Activated CD4-positive, alpha-beta memory T cell treated with anti-CD3 and anti-CD28 coated beads for 36 hours (primary cell): ENCODE results near the gene CUL1. TPM values are rescaled to one million over a fixed set of nuclear protein-coding genes. Genes with fewer than 3 reads are reported as not detected.
A peak's percentile ranks its signal among the peaks of the same experiment; 100 is the strongest.

Source experiments
- CTCF ChIA-PET: fragments of 350-600 bp; sonication (Branson Sonifier 250); formaldehyde crosslinking; loops from one replicate; lab custom pipeline; 2021; ENCODE audit warnings: antibody characterized with exemption, inconsistent platforms; lab: Charles Lee
- POLR2A ChIA-PET: fragments of 350-600 bp; sonication (Branson Sonifier 250); formaldehyde crosslinking; loops from one replicate; lab custom pipeline; 2021; ENCODE audit warnings: antibody characterized with exemption; lab: Charles Lee
- DNase-seq: peaks from one replicate; pipeline ENCODE4 v3.0.0-alpha.2; 2020
- H3K27ac Mint-ChIP-seq: one replicate; pipeline ENCODE4 v1.8.0; 2021; ENCODE audit warnings: mixed read lengths
- H3K27me3 Mint-ChIP-seq: one replicate; pipeline ENCODE4 v1.8.0; 2021; ENCODE audit warnings: mixed read lengths
- H3K36me3 Mint-ChIP-seq: one replicate; pipeline ENCODE4 v1.8.0; 2021; ENCODE audit warnings: mixed read lengths
- H3K4me1 Mint-ChIP-seq: one replicate; pipeline ENCODE4 v1.8.0; 2021; ENCODE audit warnings: low read depth, mixed read lengths
- H3K4me3 Mint-ChIP-seq: one replicate; pipeline ENCODE4 v1.8.0; 2021; ENCODE audit warnings: mild to moderate bottlenecking, mixed read lengths
- H3K9me3 Mint-ChIP-seq: one replicate; pipeline ENCODE4 v1.8.0; 2021; ENCODE audit warnings: mixed read lengths
- intact Hi-C: fragments of 100-400 bp; cut with micrococcal nuclease; formaldehyde crosslinking; loops from one replicate; pipeline ENCODE4 v1.15.1; 2023
- total RNA-seq, 2 experiments: library from RNA; stranded (reverse); gene quantifications; one replicate each; pipeline ENCODE4 v1.2.3, GENCODE V29; 2021

The CUL1 gene
- total RNA-seq, 2 experiments from 2014 or later, result 64.7 to 69.6 TPM

DNA sequence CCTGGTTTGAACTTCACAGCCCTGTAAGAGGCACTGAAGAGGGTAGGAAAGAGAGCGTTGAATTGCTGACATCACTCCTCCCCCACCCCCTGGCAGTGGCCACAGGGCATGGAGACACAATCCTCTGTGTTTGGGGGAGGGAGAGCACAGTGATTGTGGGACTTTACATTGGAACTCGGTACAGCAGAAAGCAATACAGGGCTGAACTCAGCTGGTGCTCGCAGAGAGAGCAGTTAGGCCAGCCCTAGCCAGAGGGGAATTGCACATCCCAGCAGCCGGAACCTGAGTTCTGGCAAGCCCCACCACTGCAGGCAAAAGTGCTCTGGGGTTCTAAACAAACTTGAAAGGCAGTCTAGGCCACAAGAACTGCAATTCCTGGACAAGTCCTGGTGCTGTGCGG is 24.0 kb upstream of the CUL1 start:
- DNase-seq, result no peak
- H3K4me1 Mint-ChIP-seq, result no peaks in the 10 kb centered on the region
- no peaks in the 10 kb centered on the region for H3K9me3 Mint-ChIP-seq
- POLR2A ChIA-PET, result no interaction called here
- CTCF ChIA-PET, result no interaction called here
- no peak overlapping the region for H3K4me3 Mint-ChIP-seq
- H3K27ac Mint-ChIP-seq, result no peak overlapping the region
- intact Hi-C loops, result loop anchor here (10.0 kb wide), 1 partner anchor 60 kb away; no protein-coding TSS in a partner anchor
- peaks cover 2% of the 10 kb centered on the region for H3K36me3 Mint-ChIP-seq
- H3K27me3 Mint-ChIP-seq, result peaks cover 3% of the 10 kb centered on the region

DNA sequence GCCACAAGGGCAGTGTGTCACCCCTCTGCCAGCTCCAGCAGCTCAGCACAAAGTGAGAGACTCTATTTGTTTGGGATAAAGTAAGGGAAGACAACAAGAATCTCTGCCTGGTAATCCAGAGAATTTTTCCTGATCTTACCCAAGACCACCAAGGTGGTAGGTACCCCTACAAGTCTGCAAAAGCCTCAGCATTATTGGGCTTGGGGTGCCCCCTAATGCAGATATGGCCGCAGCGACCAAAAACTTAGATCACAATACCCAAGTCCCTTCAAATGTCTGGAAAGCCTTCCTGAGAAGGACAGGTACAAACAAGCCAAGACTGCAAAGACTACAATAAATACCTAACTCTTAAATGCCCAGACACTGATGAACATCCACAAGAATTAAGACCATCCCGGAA is 22.4 kb upstream of the CUL1 start:
- intact Hi-C loops, result loop anchor here (10.0 kb wide), 1 partner anchor 61 kb away; no protein-coding TSS in a partner anchor
- CTCF ChIA-PET, result no interaction called here
- no peak overlapping the region for H3K27ac Mint-ChIP-seq
- POLR2A ChIA-PET, result no interaction called here
- no peak for DNase-seq
- H3K4me1 Mint-ChIP-seq, result no peaks in the 10 kb centered on the region
- peaks cover 2% of the 10 kb centered on the region for H3K36me3 Mint-ChIP-seq
- H3K27me3 Mint-ChIP-seq, result peaks cover 3% of the 10 kb centered on the region
- H3K4me3 Mint-ChIP-seq, result no peak overlapping the region
- H3K9me3 Mint-ChIP-seq, result peaks cover 2% of the 10 kb centered on the region

DNA sequence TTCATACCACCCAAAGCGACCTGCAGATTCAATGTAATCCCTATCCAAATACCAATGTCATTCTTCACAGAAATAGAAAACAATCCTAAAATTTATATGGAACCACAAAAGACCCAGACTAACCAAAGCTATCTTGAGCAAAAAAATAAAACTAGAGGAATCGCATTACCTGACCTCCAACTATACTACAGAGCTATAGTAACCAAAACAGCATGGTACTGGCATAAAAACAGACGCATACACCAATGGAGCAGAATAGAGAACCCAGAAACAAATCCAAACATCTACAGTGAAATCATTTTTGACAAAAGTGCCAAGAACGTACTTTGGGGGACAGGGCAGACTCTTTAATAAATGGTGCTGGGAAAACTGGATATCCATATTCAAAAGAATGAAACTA is 16.9 kb upstream of the CUL1 start:
- Mint-ChIP-seq H3K27ac (no peak overlapping the region), H3K27me3 (no peaks in the 10 kb centered on the region), H3K36me3 (no peaks in the 10 kb centered on the region), H3K9me3 (peaks cover 11% of the 10 kb centered on the region), H3K4me1 (no peaks in the 10 kb centered on the region), H3K4me3 (no peak overlapping the region)
- POLR2A ChIA-PET, result interaction anchor here (0.8 kb wide), 1 partner anchor 18 kb away, joined by 3 read pairs; no protein-coding TSS in a partner anchor
- CTCF ChIA-PET, result interaction anchor here (0.9 kb wide), 1 partner anchor 100 kb away, joined by 3 read pairs; no protein-coding TSS in a partner anchor
- no peak for DNase-seq
- intact Hi-C loops, result no loop called here

DNA sequence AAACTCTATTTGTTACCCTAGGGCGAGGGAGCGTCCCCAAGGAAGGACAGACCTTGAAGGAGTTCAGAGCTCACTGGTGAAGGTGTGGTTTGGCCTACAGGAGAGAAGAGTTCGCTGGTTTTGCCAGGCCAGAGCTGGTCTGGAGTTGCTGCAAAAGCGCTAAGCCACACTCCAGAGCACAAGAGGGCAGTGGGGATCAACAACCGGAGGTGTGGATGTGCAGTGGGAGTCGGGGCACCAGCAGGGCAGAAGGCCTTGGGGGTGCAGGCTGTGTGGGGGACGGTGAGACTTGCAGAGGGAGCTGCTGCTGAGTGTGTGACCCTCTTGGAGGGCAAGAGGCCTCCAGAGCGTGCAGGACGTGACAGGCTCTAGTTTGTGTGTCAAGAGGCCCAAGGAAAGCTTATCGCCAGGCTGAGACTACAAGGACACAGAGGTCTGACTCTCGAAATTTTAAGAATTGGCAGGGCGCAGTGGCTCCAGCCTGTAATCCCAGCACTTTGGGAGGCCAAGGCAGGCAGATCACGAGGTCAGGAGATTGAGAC is 14.3 kb upstream of the CUL1 start:
- POLR2A ChIA-PET, result no interaction called here

DNA sequence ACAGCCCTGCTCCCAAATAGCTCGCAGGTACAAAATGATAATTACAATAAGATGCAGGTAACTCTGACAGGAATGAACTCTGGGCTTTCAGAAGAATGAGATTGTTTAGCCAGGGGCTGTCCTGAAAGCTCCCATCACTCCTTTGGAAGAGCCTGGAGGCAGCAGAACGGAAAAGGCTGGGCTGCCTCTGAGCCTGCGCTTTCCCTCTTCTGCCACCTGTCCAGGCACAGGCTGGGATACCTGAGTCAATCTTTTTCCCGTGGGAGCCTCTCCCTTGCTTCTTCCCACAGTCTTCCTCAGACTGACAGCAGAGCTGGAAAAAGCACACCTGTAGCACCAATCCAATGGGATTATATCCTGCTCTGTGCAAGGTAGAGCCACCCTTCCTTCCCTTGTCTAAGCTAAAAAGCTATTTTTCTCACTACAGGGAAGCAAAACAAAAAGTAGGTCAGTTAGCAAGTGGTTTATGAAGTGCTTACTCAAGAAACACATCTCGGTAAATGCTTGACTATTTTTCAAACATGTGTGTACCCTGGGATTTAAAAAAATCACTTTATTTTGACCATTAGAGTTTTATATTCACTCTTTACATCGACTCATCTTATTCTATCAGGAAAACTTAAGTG is 12.3 kb upstream of the CUL1 start:
- H3K27ac Mint-ChIP-seq, result no peak overlapping the region
- POLR2A ChIA-PET, result no interaction called here

More for the DNA sequence above, 14.3 kb upstream of the CUL1 start:
- Mint-ChIP-seq H3K36me3 (no peaks in the 10 kb centered on the region), H3K4me1 (peaks cover 3% of the 10 kb centered on the region), H3K9me3 (peaks cover 11% of the 10 kb centered on the region), H3K27me3 (no peaks in the 10 kb centered on the region), H3K27ac (no peak overlapping the region), H3K4me3 (no peak overlapping the region)
- no peak for DNase-seq
- CTCF ChIA-PET, result no interaction called here
- intact Hi-C loops, result no loop called here

DNA sequence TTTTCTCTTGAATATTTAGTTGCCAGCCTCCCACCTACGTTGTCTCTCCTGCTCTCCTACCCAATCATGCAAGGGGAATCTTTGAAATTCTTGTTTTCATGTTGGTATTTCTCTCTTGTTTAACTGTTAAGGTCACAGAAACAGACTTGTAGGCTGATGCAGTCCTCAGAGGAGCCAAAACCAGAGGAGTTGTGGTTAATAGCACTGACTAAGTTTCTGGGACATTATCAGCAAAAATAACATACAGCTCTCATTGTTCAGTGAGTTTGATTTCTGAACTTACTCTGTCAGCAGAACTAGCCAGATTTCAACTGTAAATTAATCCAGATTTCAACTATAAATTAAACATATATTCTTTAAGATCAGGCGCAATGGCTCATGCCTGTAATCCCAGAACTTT is 11.1 kb upstream of the CUL1 start:
- POLR2A ChIA-PET, result no interaction called here
- peaks cover 6% of the 10 kb centered on the region for H3K4me1 Mint-ChIP-seq
- H3K36me3 Mint-ChIP-seq, result no peaks in the 10 kb centered on the region
- intact Hi-C loops, result no loop called here
- H3K27me3 Mint-ChIP-seq, result no peaks in the 10 kb centered on the region
- H3K4me3 Mint-ChIP-seq, result no peak overlapping the region
- CTCF ChIA-PET, result no interaction called here
- DNase-seq, result no peak
- no peak overlapping the region for H3K27ac Mint-ChIP-seq
- no peaks in the 10 kb centered on the region for H3K9me3 Mint-ChIP-seq

More for the DNA sequence above, 12.3 kb upstream of the CUL1 start:
- intact Hi-C loops, result no loop called here
- no peaks in the 10 kb centered on the region for H3K27me3 Mint-ChIP-seq
- CTCF ChIA-PET, result no interaction called here
- H3K9me3 Mint-ChIP-seq, result peaks cover 8% of the 10 kb centered on the region
- H3K4me1 Mint-ChIP-seq, result peaks cover 6% of the 10 kb centered on the region
- no peak for DNase-seq
- no peaks in the 10 kb centered on the region for H3K36me3 Mint-ChIP-seq
- no peak overlapping the region for H3K4me3 Mint-ChIP-seq

DNA sequence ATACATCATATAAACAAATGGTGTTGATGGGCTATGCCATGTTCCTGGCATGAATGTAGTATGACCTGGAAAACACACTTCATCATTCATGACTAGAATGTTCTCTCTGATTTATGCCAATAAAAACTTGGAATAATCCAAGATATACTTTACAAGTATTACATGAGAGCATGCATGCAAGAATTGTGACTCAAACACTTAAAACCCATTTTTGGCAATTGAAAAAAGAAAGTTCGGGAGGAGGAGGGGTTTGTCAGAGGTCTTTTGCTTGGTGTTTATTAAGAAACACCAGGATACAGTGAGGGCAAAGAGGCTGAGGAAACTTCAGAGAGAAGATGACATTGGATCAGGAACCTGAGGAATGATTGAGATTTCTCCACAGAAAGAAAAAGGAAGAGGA is 10.2 kb upstream of the CUL1 start:
- Mint-ChIP-seq H3K27ac (no peak overlapping the region), H3K27me3 (no peaks in the 10 kb centered on the region), H3K36me3 (no peaks in the 10 kb centered on the region), H3K4me3 (no peak overlapping the region), H3K9me3 (no peaks in the 10 kb centered on the region), H3K4me1 (peaks cover 6% of the 10 kb centered on the region)
- intact Hi-C loops, result no loop called here
- ChIA-PET POLR2A (no interaction called here), CTCF (no interaction called here)
- no peak for DNase-seq

DNA sequence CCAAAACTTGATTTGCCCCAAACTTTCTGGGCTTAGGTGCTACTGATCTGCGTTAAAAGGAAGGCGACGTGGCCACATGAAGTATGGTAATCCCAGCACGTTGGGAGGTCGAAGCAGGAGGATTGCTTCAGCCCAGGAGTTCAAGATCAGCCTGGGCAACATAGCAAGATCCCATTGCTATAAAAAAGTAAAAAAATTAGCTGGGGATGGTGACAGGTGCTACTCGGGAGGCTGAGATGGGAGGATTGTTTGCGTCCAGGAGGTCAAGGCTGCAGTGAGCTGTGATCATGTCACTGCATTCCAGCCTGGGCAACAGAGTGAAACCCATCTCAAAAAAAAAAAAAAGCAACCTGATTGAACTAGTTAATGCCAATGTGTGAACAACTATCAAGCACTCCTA is 5.1 kb upstream of the CUL1 start:
- no peaks in the 10 kb centered on the region for H3K27me3 Mint-ChIP-seq
- H3K27ac Mint-ChIP-seq, result no peak overlapping the region
- H3K36me3 Mint-ChIP-seq, result peaks cover 4% of the 10 kb centered on the region
- no peak overlapping the region for H3K4me3 Mint-ChIP-seq
- no peaks in the 10 kb centered on the region for H3K9me3 Mint-ChIP-seq
- peaks cover 30% of the 10 kb centered on the region for H3K4me1 Mint-ChIP-seq
- DNase-seq, result no peak
- CTCF ChIA-PET, result no interaction called here
- POLR2A ChIA-PET, result no interaction called here
- intact Hi-C loops, result loop anchor here (10.0 kb wide), 1 partner anchor 291 kb away; no protein-coding TSS in a partner anchor

DNA sequence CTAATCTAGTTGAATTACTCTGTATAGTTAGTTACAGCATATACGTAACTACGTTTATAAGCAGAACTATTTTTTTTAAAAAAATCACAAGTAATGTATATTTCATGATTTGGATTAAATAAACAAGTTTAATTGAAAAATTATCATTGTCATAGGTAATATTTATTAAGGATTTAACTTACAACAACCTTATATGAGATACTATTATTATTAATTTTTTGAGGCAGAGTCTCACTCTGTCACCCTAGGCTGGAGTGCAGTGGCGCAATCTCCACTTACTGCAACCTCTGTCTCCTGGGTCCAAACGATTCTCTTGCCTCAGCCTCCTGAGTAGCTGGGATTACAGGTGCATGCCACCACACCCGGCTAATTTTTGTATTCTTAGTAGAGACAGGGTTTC is 4.1 kb upstream of the CUL1 start:
- intact Hi-C loops, result loop anchor here (5.0 to 10.0 kb wide), 2 partner anchors 132 to 290 kb away; no protein-coding TSS in a partner anchor
- no peak overlapping the region for H3K4me3 Mint-ChIP-seq
- CTCF ChIA-PET, result no interaction called here
- POLR2A ChIA-PET, result no interaction called here
- no peak overlapping the region for H3K27ac Mint-ChIP-seq
- H3K9me3 Mint-ChIP-seq, result no peaks in the 10 kb centered on the region
- peaks cover 4% of the 10 kb centered on the region for H3K36me3 Mint-ChIP-seq
- DNase-seq, result no peak
- no peaks in the 10 kb centered on the region for H3K27me3 Mint-ChIP-seq
- peaks cover 30% of the 10 kb centered on the region for H3K4me1 Mint-ChIP-seq

DNA sequence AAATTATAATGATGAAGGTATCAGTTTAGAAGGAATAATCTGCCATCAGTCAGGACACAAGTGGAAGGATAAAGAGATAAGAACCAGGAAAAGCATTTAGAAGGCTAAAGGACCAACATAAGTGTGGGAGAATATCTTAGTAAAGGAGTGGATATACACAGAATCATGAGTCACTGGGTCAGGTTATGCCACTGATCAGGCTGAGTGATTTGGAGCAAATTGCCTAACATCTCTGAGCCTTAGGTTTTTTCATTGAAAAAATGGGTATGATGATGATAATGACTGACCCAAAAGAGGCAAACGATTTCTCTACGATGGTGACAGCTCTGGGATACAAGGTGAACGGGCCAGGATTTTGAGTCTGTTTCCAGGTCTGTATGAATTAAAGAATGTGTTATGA is 2.8 kb upstream of the CUL1 start:
- H3K27ac Mint-ChIP-seq, result peak overlapping the region; percentile 62
- CTCF ChIA-PET, result no interaction called here
- H3K36me3 Mint-ChIP-seq, result peaks cover 6% of the 10 kb centered on the region
- POLR2A ChIA-PET, result no interaction called here
- peaks cover 34% of the 10 kb centered on the region for H3K4me1 Mint-ChIP-seq
- intact Hi-C loops, result loop anchor here (2.0 to 10.0 kb wide), 7 partner anchors 31 to 289 kb away; no protein-coding TSS in a partner anchor
- H3K27me3 Mint-ChIP-seq, result no peaks in the 10 kb centered on the region
- no peaks in the 10 kb centered on the region for H3K9me3 Mint-ChIP-seq
- no peak overlapping the region for H3K4me3 Mint-ChIP-seq
- peak; percentile 18 for DNase-seq

DNA sequence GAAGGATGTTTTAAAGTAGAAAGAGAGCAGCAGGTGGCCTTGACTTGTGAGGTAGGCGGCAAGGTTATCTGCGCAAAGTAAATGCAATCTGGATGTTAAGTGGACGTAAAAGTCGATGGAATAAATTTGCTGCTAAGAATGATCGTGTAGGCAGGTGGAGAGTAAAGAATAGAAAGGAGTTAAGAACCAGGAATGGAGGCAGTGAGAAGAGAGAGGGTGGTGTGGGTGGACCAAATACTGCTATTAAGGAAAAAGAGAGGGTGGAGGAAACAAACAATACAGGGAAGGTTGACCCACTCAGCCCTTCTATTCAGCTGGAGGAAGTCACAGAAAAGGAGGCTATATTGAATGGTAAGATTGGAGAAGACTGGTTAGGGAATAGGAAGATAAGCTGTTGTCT is 1.9 kb upstream of the CUL1 start:
- peaks cover 6% of the 10 kb centered on the region for H3K36me3 Mint-ChIP-seq
- no peaks in the 10 kb centered on the region for H3K9me3 Mint-ChIP-seq
- ChIA-PET POLR2A (interaction anchor here (1.0 kb wide), 1 partner anchor 216 kb away, joined by 3 read pairs; no protein-coding TSS in a partner anchor), CTCF (interaction anchor here (0.6 to 2.3 kb wide), 3 partner anchors 29 to 282 kb away, joined by 3 to 7 read pairs (median 3); no protein-coding TSS in a partner anchor)
- peaks cover 43% of the 10 kb centered on the region for H3K4me1 Mint-ChIP-seq
- peak overlapping the region; percentile 98 for H3K27ac Mint-ChIP-seq
- DNase-seq, result no peak
- no peaks in the 10 kb centered on the region for H3K27me3 Mint-ChIP-seq
- intact Hi-C loops, result loop anchor here (1.0 to 10.0 kb wide), 10 partner anchors 30 to 288 kb away; no protein-coding TSS in a partner anchor
- H3K4me3 Mint-ChIP-seq, result no peak overlapping the region

DNA sequence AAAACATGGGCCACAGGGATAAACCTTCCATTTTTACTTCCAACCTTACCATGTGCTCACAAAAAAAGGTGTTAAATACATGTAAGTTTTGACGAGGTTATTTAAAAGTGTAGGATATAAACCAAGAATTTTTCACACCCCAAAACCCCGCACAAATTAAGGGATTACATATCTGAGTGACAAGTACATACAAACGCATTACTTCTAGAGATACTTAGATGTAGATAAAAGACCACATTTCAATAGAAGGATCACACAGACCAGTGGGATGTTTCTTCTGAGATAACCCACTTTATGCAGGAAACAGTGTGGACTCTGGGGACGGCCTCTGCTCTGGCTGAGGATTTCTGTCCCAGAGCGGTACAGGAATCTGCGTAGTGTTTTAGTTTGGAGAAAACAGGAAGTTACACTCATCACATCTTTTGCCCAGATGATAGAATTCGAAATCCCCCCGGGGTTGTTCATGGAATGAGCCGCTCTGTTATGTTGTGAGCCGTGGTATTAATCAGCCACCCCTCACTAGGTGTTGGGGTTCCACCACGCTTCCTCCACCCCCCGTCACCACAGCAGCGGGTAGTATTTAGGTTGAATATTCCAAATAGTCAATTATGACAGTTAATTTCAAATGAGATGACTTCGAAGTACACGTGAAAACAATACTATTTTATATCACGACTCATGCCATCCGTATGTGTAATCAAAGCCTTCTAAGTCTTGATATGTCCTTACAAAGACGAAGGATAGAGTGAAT is 1.3 kb upstream of the CUL1 start:
- Mint-ChIP-seq H3K27me3 (no peaks in the 10 kb centered on the region), H3K4me3 (peak overlapping the region; percentile 82), H3K4me1 (peaks cover 48% of the 10 kb centered on the region), H3K27ac (peak overlapping the region; percentile 98), H3K9me3 (no peaks in the 10 kb centered on the region), H3K36me3 (peaks cover 6% of the 10 kb centered on the region)
- intact Hi-C loops, result loop anchor here (1.0 to 10.0 kb wide), 10 partner anchors 29 to 287 kb away; no protein-coding TSS in a partner anchor
- ChIA-PET CTCF (interaction anchor here (0.6 to 2.3 kb wide), 6 partner anchors 12 to 308 kb away, joined by 3 to 7 read pairs (median 3); no protein-coding TSS in a partner anchor), POLR2A (interaction anchor here (0.9 to 1.5 kb wide), 5 partner anchors 75 to 244 kb away, joined by 3 to 12 read pairs (median 5); no protein-coding TSS in a partner anchor)
- DNase-seq, result peak; percentile 88
